HEK293T (cell line): ENCODE results near the gene NOP53.

Experiments
- CTCF ChIA-PET: fragments of 350-600 bp; formaldehyde crosslinking; extraction: SDS; loops from one replicate; lab custom pipeline; 2021; ENCODE audit warnings: antibody characterized with exemption, inconsistent platforms; lab: Yijun Ruan, JAX
- POLR2A ChIA-PET: fragments of 350-600 bp; formaldehyde crosslinking; extraction: SDS; loops from one replicate; lab custom pipeline; 2020; ENCODE audit warnings: antibody characterized with exemption, inconsistent platforms; lab: Yijun Ruan, JAX
- DNase-seq: peaks from one replicate; pipeline ENCODE4 v3.0.0; 2012; ENCODE audit warnings: mixed read lengths; ENCODE audit errors: extremely low spot score
- ARNT ChIP-seq: fragments of 450-650 bp; IDR thresholded peaks from 2 replicates; pipeline ENCODE4 v1.6.1; 2017; ENCODE audit warnings: mild to moderate bottlenecking
- BHLHE40 ChIP-seq: fragments of 450-650 bp; IDR thresholded peaks from 2 replicates; pipeline ENCODE4 v1.6.1; 2016; ENCODE audit warnings: mild to moderate bottlenecking, moderate library complexity, borderline replicate concordance
- CTBP1 ChIP-seq: fragments of 450-650 bp; IDR thresholded peaks from 2 replicates; pipeline ENCODE4 v1.6.1; 2016; ENCODE audit warnings: borderline replicate concordance
- ELF4 ChIP-seq: fragments of 450-650 bp; IDR thresholded peaks from 2 replicates; pipeline ENCODE4 v1.6.1; 2017; ENCODE audit warnings: antibody characterized with exemption
- FOXA1 ChIP-seq: fragments of 450-650 bp; IDR thresholded peaks from 2 replicates; pipeline ENCODE4 v1.6.1; 2016; ENCODE audit warnings: mild to moderate bottlenecking
- FOXK2 ChIP-seq: fragments of 450-650 bp; IDR thresholded peaks from 2 replicates; pipeline ENCODE4 v1.6.1; 2016; ENCODE audit warnings: mild to moderate bottlenecking
- FOXM1 ChIP-seq: fragments of 450-650 bp; IDR thresholded peaks from 2 replicates; pipeline ENCODE4 v1.6.1; 2017; ENCODE audit warnings: mild to moderate bottlenecking, borderline replicate concordance
- HDGF ChIP-seq: fragments of 450-650 bp; IDR thresholded peaks from 2 replicates; pipeline ENCODE4 v1.6.1; 2017; ENCODE audit warnings: antibody characterized with exemption, borderline replicate concordance
- L3MBTL2 ChIP-seq: fragments of 450-650 bp; conservative IDR thresholded peaks from 2 replicates; pipeline ENCODE4 v1.6.1; 2016; ENCODE audit warnings: mild to moderate bottlenecking
- LEF1 ChIP-seq: fragments of 450-650 bp; IDR thresholded peaks from 2 replicates; pipeline ENCODE4 v1.6.1; 2017; ENCODE audit warnings: mild to moderate bottlenecking, borderline replicate concordance
- NFRKB ChIP-seq: fragments of 450-650 bp; IDR thresholded peaks from 2 replicates; pipeline ENCODE4 v1.6.1; 2016; ENCODE audit warnings: mild to moderate bottlenecking, moderate library complexity
- PKNOX1 ChIP-seq: fragments of 450-650 bp; IDR thresholded peaks from 2 replicates; pipeline ENCODE4 v1.6.1; 2016
- SP1 ChIP-seq: fragments of 450-650 bp; IDR thresholded peaks from 2 replicates; pipeline ENCODE4 v1.6.1; 2017
- SUZ12 ChIP-seq: fragments of 450-650 bp; IDR thresholded peaks from 2 replicates; pipeline ENCODE4 v1.6.1; 2016; ENCODE audit warnings: mild to moderate bottlenecking
- TARDBP ChIP-seq: fragments of 450-650 bp; IDR thresholded peaks from 2 replicates; pipeline ENCODE4 v1.6.1; 2016
- ZNF384 ChIP-seq: fragments of 450-650 bp; IDR thresholded peaks from 2 replicates; pipeline ENCODE4 v1.6.1; 2016

The NOP53 gene

GRCh38 chr19:47755762-47756626, 10.6 kb downstream of the NOP53 start:
- no peak for DNase-seq
- TF ChIP-seq L3MBTL2 = no peak
- TF ChIP-seq LEF1 = no peak
- no peak for TF ChIP-seq HDGF
- no peak for TF ChIP-seq ZNF384
- no peak for TF ChIP-seq PKNOX1
- no peak for TF ChIP-seq FOXM1
- TF ChIP-seq FOXK2 = no peak
- no peak for TF ChIP-seq CTBP1
- no peak for TF ChIP-seq ELF4
- no peak for TF ChIP-seq ARNT
- no peak for TF ChIP-seq NFRKB
- TF ChIP-seq SP1 = no peak
- POLR2A ChIA-PET = no interaction called here
- CTCF ChIA-PET = no interaction called here

GRCh38 chr19:47756627-47756929, 11.2 kb downstream of the NOP53 start:
- no peak for DNase-seq
- TF ChIP-seq L3MBTL2 (no peak), FOXA1 (no peak), NFRKB (no peak), HDGF (no peak), FOXK2 (no peak), CTBP1 (no peak)
- CTCF ChIA-PET = no interaction called here
- POLR2A ChIA-PET = no interaction called here

- ChIA-PET CTCF (no interaction called here), POLR2A (no interaction called here)
Observed at GRCh38 chr19:47756953-47757608, 11.7 kb downstream of the NOP53 start.

GRCh38 chr19:47757617-47758442, 12.5 kb downstream of the NOP53 start:
- POLR2A ChIA-PET = no interaction called here
- TF ChIP-seq FOXK2 (no peak), PKNOX1 (peak; percentile 69)
- CTCF ChIA-PET = no interaction called here
- no peak for DNase-seq

More at GRCh38 chr19:47756953-47757608, 11.7 kb downstream of the NOP53 start:
- DNase-seq = no peak
- no peak for TF ChIP-seq TARDBP
- TF ChIP-seq SP1 = no peak
- no peak for TF ChIP-seq FOXM1
- TF ChIP-seq ARNT = no peak
- no peak for TF ChIP-seq HDGF
- no peak for TF ChIP-seq SUZ12
- no peak for TF ChIP-seq BHLHE40
- TF ChIP-seq NFRKB = no peak
- no peak for TF ChIP-seq LEF1
- no peak for TF ChIP-seq ELF4
- TF ChIP-seq L3MBTL2 = no peak
- TF ChIP-seq PKNOX1 = no peak
- no peak for TF ChIP-seq ZNF384
- no peak for TF ChIP-seq FOXA1
- no peak for TF ChIP-seq CTBP1
- no peak for TF ChIP-seq FOXK2

- POLR2A ChIA-PET = no interaction called here
- TF ChIP-seq ZNF384 = no peak
- no peak for TF ChIP-seq PKNOX1
- TF ChIP-seq TARDBP = no peak
- no peak for TF ChIP-seq ARNT
- no peak for TF ChIP-seq SUZ12
- TF ChIP-seq FOXA1 = no peak
- no peak for TF ChIP-seq FOXM1
- no peak for TF ChIP-seq L3MBTL2
- TF ChIP-seq NFRKB = no peak
- TF ChIP-seq HDGF = no peak
- no peak for TF ChIP-seq SP1
- DNase-seq = no peak
- CTCF ChIA-PET = no interaction called here
Observed at GRCh38 chr19:47758443-47758804, 13.1 kb downstream of the NOP53 start.
